Measurements from ENCODE around the gene XPNPEP2.

The XPNPEP2 gene

DNA sequence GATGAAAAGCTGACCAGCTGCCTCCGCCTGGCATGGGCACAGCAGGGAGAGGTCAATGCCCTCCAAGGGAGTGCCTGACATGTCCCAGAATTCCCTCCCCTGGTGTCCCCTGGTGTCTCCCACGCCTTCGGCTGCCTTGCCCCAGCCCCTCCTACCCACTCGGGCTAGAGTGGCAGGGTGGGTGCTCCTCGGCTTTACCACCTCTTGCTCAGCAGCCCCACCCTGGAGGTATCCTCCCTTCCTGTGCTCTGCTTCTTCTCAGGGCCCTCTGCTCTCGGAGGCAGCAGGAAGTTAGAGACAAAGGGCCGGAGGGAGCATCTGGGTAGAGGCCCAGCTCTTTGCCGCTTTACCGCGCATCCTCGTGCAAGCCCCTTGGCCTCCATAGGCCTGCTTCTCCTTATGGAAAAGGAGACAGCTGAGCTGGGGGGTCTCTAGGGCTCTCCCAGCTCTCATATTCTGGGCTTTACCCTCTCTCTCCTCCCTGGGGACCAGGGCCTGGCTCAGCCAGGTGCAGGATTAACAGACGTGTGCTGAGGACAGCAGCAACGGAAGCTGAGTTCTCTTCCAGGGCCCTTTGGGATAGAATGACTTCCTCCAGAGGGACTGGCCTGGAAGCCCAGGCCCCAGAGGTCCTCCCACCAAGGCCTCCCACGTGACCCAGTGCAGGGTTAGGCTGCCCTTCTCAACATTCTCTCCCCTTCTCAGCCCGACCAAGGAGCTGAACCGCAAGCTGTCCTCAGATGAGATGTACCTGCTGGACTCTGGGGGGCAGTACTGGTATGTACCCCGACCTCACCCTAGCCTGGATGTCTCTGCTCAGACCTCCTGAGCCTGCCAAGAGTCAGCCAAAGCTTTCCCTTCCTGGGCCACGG is 17.2 kb downstream of the XPNPEP2 start:
- no peaks in the 10 kb centered on the region for H3K4me1 ChIP-seq (ENCODE audit: control insufficient read depth, low read depth, low read length)
- H3K9ac ChIP-seq (ENCODE audit: low read length) = no peak overlapping the region

GRCh38 chrX:129759576-129760061 is 20.8 kb downstream of the XPNPEP2 start:
- Histone ChIP-seq H3K4me1 (ENCODE audit: control insufficient read depth, low read depth, low read length) (no peaks in the 10 kb centered on the region), H3K36me3 (ENCODE audit: control insufficient read depth, low read depth, low read length) (no peaks in the 10 kb centered on the region), H3K9me3 (ENCODE audit: control insufficient read depth, low read depth, low read length) (no peaks in the 10 kb centered on the region), H3K27ac (ENCODE audit: low read length) (no peak overlapping the region), H3K4me3 (ENCODE audit: low read length) (no peak overlapping the region), H3K9ac (ENCODE audit: low read length) (no peak overlapping the region), H3K27me3 (ENCODE audit: control insufficient read depth, insufficient read depth, low read length) (no peaks in the 10 kb centered on the region)

More for the DNA sequence above, 17.2 kb downstream of the XPNPEP2 start:
- Histone ChIP-seq H3K9me3 (ENCODE audit: control insufficient read depth, low read depth, low read length) (peaks cover 2% of the 10 kb centered on the region), H3K36me3 (ENCODE audit: control insufficient read depth, low read depth, low read length) (no peaks in the 10 kb centered on the region), H3K27me3 (ENCODE audit: control insufficient read depth, insufficient read depth, low read length) (no peaks in the 10 kb centered on the region), H3K4me3 (ENCODE audit: low read length) (no peak overlapping the region), H3K27ac (ENCODE audit: low read length) (no peak overlapping the region)

- Histone ChIP-seq H3K4me3 (ENCODE audit: low read length) (no peak overlapping the region), H3K36me3 (ENCODE audit: control insufficient read depth, low read depth, low read length) (no peaks in the 10 kb centered on the region), H3K27me3 (ENCODE audit: control insufficient read depth, insufficient read depth, low read length) (no peaks in the 10 kb centered on the region), H3K9ac (ENCODE audit: low read length) (no peak overlapping the region), H3K4me1 (ENCODE audit: control insufficient read depth, low read depth, low read length) (no peaks in the 10 kb centered on the region), H3K27ac (ENCODE audit: low read length) (no peak overlapping the region), H3K9me3 (ENCODE audit: control insufficient read depth, low read depth, low read length) (no peaks in the 10 kb centered on the region)
These were observed 21.4 kb downstream of the XPNPEP2 start for GRCh38 chrX:129760155-129760554.

DNA sequence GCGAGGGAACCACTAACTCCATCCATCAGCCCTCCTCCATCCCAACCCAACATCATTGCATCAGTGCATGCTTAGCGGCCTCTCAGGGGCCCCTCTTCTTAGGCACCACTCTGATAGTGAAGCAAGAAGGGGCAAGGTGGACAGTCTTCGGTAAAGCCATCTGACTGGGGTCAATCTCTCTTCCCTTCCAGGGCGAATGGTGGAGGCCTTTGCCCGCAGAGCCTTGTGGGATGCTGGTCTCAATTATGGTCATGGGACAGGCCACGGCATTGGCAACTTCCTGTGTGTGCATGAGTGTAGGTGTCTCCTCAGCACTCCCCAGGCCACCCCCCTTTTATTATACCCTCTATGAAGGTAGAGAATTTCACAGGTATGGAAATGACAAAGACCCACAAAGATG is 22.2 kb downstream of the XPNPEP2 start:
- H3K9me3 ChIP-seq (ENCODE audit: control insufficient read depth, low read depth, low read length) = peaks cover 4% of the 10 kb centered on the region
- no peaks in the 10 kb centered on the region for H3K27me3 ChIP-seq (ENCODE audit: control insufficient read depth, insufficient read depth, low read length)
- H3K36me3 ChIP-seq (ENCODE audit: control insufficient read depth, low read depth, low read length) = no peaks in the 10 kb centered on the region
- H3K9ac ChIP-seq (ENCODE audit: low read length) = no peak overlapping the region
- no peaks in the 10 kb centered on the region for H3K4me1 ChIP-seq (ENCODE audit: control insufficient read depth, low read depth, low read length)
- no peak overlapping the region for H3K27ac ChIP-seq (ENCODE audit: low read length)
- no peak overlapping the region for H3K4me3 ChIP-seq (ENCODE audit: low read length)

DNA sequence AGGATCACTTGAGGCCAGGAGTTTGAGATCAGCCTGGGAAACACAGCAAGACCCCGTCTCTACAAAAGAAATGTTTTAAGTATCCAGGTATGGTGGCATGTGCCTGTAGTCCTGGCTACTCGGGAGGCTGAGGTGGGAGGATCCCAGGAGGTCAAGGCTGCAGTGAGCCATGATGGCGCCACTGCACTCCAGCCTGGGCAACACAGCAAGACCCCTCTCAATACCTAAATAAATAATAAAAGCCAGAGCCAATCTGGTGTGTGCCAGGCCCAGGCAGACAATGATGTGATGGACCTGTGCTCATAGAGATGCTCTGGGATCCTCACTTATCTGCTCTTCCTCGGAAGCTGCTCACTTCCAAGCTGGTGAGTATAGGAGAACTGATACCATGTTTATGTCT is 22.8 kb downstream of the XPNPEP2 start:
- H3K9me3 ChIP-seq (ENCODE audit: control insufficient read depth, low read depth, low read length) = peaks cover 6% of the 10 kb centered on the region
- no peaks in the 10 kb centered on the region for H3K4me1 ChIP-seq (ENCODE audit: control insufficient read depth, low read depth, low read length)

DNA sequence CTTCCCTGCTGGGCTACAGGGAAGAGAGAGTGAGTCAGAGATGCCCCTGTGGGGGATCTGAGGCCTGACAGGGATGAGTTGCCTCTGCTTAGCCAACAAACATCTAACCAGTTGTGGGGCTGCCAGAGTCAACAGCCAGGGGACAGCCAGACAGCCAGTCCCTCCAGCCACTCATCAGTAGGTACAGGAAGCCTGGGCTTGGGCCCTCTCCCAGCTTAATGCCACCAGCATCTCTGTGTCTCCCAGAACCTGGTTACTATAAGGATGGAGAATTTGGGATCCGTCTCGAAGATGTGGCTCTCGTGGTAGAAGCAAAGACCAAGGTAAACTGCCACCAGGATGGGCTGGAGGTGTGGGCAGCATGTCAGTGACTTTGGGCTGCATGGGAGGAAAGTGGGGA is 23.7 kb downstream of the XPNPEP2 start:
- Histone ChIP-seq H3K9ac (ENCODE audit: low read length) (no peak overlapping the region), H3K9me3 (ENCODE audit: control insufficient read depth, low read depth, low read length) (peaks cover 6% of the 10 kb centered on the region), H3K4me1 (ENCODE audit: control insufficient read depth, low read depth, low read length) (no peaks in the 10 kb centered on the region), H3K27ac (ENCODE audit: low read length) (no peak overlapping the region), H3K36me3 (ENCODE audit: control insufficient read depth, low read depth, low read length) (no peaks in the 10 kb centered on the region), H3K4me3 (ENCODE audit: low read length) (no peak overlapping the region), H3K27me3 (ENCODE audit: control insufficient read depth, insufficient read depth, low read length) (no peaks in the 10 kb centered on the region)

More for the DNA sequence above, 22.8 kb downstream of the XPNPEP2 start:
- Histone ChIP-seq H3K9ac (ENCODE audit: low read length) (no peak overlapping the region), H3K27me3 (ENCODE audit: control insufficient read depth, insufficient read depth, low read length) (no peaks in the 10 kb centered on the region), H3K4me3 (ENCODE audit: low read length) (no peak overlapping the region), H3K27ac (ENCODE audit: low read length) (no peak overlapping the region), H3K36me3 (ENCODE audit: control insufficient read depth, low read depth, low read length) (no peaks in the 10 kb centered on the region)

DNA sequence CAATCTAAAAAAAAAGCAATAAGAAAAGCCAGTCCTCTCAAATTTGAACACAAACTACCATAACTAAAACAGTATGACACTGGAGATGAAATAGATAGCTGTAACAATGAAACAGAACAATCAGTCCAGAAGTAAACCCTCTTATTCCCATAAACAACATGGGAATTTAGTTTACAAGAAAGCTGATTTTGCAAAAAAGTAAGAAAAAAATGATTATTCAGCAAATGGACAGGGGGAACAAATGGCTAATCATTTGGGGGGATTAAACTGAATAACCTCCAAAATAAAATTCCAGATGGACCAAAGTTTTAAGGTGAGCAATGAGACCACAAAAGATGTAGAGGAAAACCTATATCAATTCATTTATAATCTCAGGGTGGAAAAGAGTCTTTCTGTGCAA is 24.9 kb downstream of the XPNPEP2 start:
- H3K36me3 ChIP-seq (ENCODE audit: control insufficient read depth, low read depth, low read length) = no peaks in the 10 kb centered on the region
- no peak overlapping the region for H3K27ac ChIP-seq (ENCODE audit: low read length)
- H3K9ac ChIP-seq (ENCODE audit: low read length) = no peak overlapping the region
- H3K27me3 ChIP-seq (ENCODE audit: control insufficient read depth, insufficient read depth, low read length) = no peaks in the 10 kb centered on the region
- no peak overlapping the region for H3K4me3 ChIP-seq (ENCODE audit: low read length)
- no peaks in the 10 kb centered on the region for H3K4me1 ChIP-seq (ENCODE audit: control insufficient read depth, low read depth, low read length)
- H3K9me3 ChIP-seq (ENCODE audit: control insufficient read depth, low read depth, low read length) = peaks cover 11% of the 10 kb centered on the region

DNA sequence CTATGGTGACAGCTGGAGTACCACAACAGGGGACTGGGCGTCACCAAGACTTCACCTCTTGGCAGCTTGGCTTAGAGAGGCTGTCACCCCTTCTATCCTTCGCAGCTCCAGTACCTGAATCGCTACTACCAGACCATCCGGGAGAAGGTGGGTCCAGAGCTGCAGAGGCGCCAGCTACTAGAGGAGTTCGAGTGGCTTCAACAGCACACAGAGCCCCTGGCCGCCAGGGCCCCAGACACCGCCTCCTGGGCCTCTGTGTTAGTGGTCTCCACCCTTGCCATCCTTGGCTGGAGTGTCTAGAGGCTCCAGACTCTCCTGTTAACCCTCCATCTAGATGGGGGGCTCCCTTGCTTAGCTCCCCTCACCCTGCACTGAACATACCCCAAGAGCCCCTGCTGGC is 29.4 kb downstream of the XPNPEP2 start:
- no peaks in the 10 kb centered on the region for H3K27me3 ChIP-seq (ENCODE audit: control insufficient read depth, insufficient read depth, low read length)
- peaks cover 11% of the 10 kb centered on the region for H3K9me3 ChIP-seq (ENCODE audit: control insufficient read depth, low read depth, low read length)
- H3K4me1 ChIP-seq (ENCODE audit: control insufficient read depth, low read depth, low read length) = no peaks in the 10 kb centered on the region
- no peak overlapping the region for H3K9ac ChIP-seq (ENCODE audit: low read length)
- no peak overlapping the region for H3K27ac ChIP-seq (ENCODE audit: low read length)
- no peak overlapping the region for H3K4me3 ChIP-seq (ENCODE audit: low read length)
- no peaks in the 10 kb centered on the region for H3K36me3 ChIP-seq (ENCODE audit: control insufficient read depth, low read depth, low read length)

- H3K27ac ChIP-seq (ENCODE audit: low read length) = no peak overlapping the region
- H3K4me3 ChIP-seq (ENCODE audit: low read length) = no peak overlapping the region
- H3K27me3 ChIP-seq (ENCODE audit: control insufficient read depth, insufficient read depth, low read length) = no peaks in the 10 kb centered on the region
- no peaks in the 10 kb centered on the region for H3K36me3 ChIP-seq (ENCODE audit: control insufficient read depth, low read depth, low read length)
- no peaks in the 10 kb centered on the region for H3K4me1 ChIP-seq (ENCODE audit: control insufficient read depth, low read depth, low read length)
- peaks cover 11% of the 10 kb centered on the region for H3K9me3 ChIP-seq (ENCODE audit: control insufficient read depth, low read depth, low read length)
- no peak overlapping the region for H3K9ac ChIP-seq (ENCODE audit: low read length)
These were observed 30.0 kb downstream of the XPNPEP2 start for GRCh38 chrX:129768586-129769466.

DNA sequence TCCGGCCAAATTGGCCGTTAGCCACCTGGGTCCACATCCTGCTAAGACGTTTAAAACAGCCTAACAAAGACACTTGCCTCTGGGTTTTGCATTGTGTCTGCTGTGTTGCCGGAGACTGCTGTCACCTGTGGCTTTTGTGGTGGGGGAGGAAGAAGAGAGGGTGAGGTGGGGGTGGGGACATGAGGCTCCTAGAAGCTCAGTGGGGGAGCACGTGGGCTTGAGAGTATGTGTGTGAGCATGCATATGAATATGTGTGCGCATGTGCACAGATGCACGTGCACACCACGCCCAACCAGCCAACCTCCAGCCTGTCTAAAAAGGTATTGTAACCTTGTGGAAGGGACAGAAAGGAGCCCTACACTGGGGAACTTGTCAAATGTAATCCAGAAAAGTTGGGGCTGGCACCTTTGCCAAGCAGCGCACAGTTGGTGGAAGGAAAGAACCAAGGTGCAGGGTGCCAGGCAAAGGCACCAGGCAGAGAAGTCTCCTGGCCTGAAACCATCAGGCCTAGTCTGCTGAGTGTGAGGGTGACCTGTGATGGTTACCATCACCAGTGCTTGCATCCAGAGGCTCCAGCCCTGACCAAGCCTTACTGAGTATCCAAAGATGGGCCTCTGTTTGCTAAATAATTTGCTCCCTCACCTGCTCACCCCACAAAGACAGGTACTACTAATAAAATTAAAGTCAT is 30.8 kb downstream of the XPNPEP2 start:
- Histone ChIP-seq H3K27ac (ENCODE audit: low read length) (no peak overlapping the region), H3K9ac (ENCODE audit: low read length) (no peak overlapping the region), H3K4me3 (ENCODE audit: low read length) (no peak overlapping the region), H3K9me3 (ENCODE audit: control insufficient read depth, low read depth, low read length) (peaks cover 11% of the 10 kb centered on the region), H3K4me1 (ENCODE audit: control insufficient read depth, low read depth, low read length) (no peaks in the 10 kb centered on the region), H3K36me3 (ENCODE audit: control insufficient read depth, low read depth, low read length) (no peaks in the 10 kb centered on the region), H3K27me3 (ENCODE audit: control insufficient read depth, insufficient read depth, low read length) (no peaks in the 10 kb centered on the region)
